ENCODE data around the gene BGN. TPM values are rescaled to one million over a fixed set of nuclear protein-coding genes. Genes with fewer than 3 reads are reported as not detected.

Gene BGN
- 0.56 TPM for total RNA-seq (ENCODE audit: unreplicated experiment)
- long read RNA-seq = 0 reads

- TF ChIP-seq CTCF (IDR thresholded peaks at IDR 0.05; ENCODE audit: partially characterized antibody, unreplicated experiment) = no peak
- Mint-ChIP-seq H3K4me3 (ENCODE audit: unreplicated experiment) (no peak within 1 kb of the TSS), H3K4me1 (ENCODE audit: low read depth, unreplicated experiment) (no peaks in the 10 kb centered on the region), H3K36me3 (ENCODE audit: unreplicated experiment) (no peaks in the 10 kb centered on the region), H3K27ac (ENCODE audit: unreplicated experiment) (no peak within 1 kb of the TSS), H3K9me3 (ENCODE audit: unreplicated experiment) (no peaks in the 10 kb centered on the region), H3K27me3 (ENCODE audit: unreplicated experiment) (peaks cover 2% of the 10 kb centered on the region)
- DNase-seq = peak; percentile 56
Observed at GRCh38 chrX:153494541-153495361, at the start of gene BGN. TSS of gene BGN (plus strand) at chrX:153494980. CDS start at chrX:153504632, 9,652 bp downstream.

- no peak overlapping the region for H3K4me3 Mint-ChIP-seq (ENCODE audit: unreplicated experiment)
- H3K4me1 Mint-ChIP-seq (ENCODE audit: low read depth, unreplicated experiment) = no peaks in the 10 kb centered on the region
- no peak for DNase-seq
- H3K27ac Mint-ChIP-seq (ENCODE audit: unreplicated experiment) = no peak overlapping the region
- no peaks in the 10 kb centered on the region for H3K36me3 Mint-ChIP-seq (ENCODE audit: unreplicated experiment)
- H3K27me3 Mint-ChIP-seq (ENCODE audit: unreplicated experiment) = no peaks in the 10 kb centered on the region
- TF ChIP-seq CTCF (IDR thresholded peaks at IDR 0.05; ENCODE audit: partially characterized antibody, unreplicated experiment) = no peak
- H3K9me3 Mint-ChIP-seq (ENCODE audit: unreplicated experiment) = no peaks in the 10 kb centered on the region
Observed at GRCh38 chrX:153445106-153445855, 49.5 kb upstream of the BGN start.

- TF ChIP-seq CTCF (IDR thresholded peaks at IDR 0.05; ENCODE audit: partially characterized antibody, unreplicated experiment) = no peak
- H3K27me3 Mint-ChIP-seq (ENCODE audit: unreplicated experiment) = no peaks in the 10 kb centered on the region
- H3K27ac Mint-ChIP-seq (ENCODE audit: unreplicated experiment) = no peak within 1 kb of the TSS
- no peak for DNase-seq
- H3K4me1 Mint-ChIP-seq (ENCODE audit: low read depth, unreplicated experiment) = no peaks in the 10 kb centered on the region
- H3K4me3 Mint-ChIP-seq (ENCODE audit: unreplicated experiment) = no peak within 1 kb of the TSS
- H3K36me3 Mint-ChIP-seq (ENCODE audit: unreplicated experiment) = no peaks in the 10 kb centered on the region
- H3K9me3 Mint-ChIP-seq (ENCODE audit: unreplicated experiment) = no peaks in the 10 kb centered on the region
Observed at GRCh38 chrX:153445856-153446635, 48.7 kb upstream of the BGN start, which contains the start of gene TREX2. TSS of gene TREX2 (minus strand) at chrX:153446056. CDS start at chrX:153445430, 626 bp downstream.

- DNase-seq = no peak
- H3K27me3 Mint-ChIP-seq (ENCODE audit: unreplicated experiment) = no peaks in the 10 kb centered on the region
- no peaks in the 10 kb centered on the region for H3K9me3 Mint-ChIP-seq (ENCODE audit: unreplicated experiment)
- H3K36me3 Mint-ChIP-seq (ENCODE audit: unreplicated experiment) = no peaks in the 10 kb centered on the region
- no peak overlapping the region for H3K27ac Mint-ChIP-seq (ENCODE audit: unreplicated experiment)
- H3K4me3 Mint-ChIP-seq (ENCODE audit: unreplicated experiment) = no peak overlapping the region
- TF ChIP-seq CTCF (IDR thresholded peaks at IDR 0.05; ENCODE audit: partially characterized antibody, unreplicated experiment) = no peak
- H3K4me1 Mint-ChIP-seq (ENCODE audit: low read depth, unreplicated experiment) = no peaks in the 10 kb centered on the region
Observed at GRCh38 chrX:153446636-153446936, 48.2 kb upstream of the BGN start.

Measured in glutamatergic neuron (in vitro differentiated cells).